Mammary epithelial cell (primary cell): Measurements from ENCODE around the gene EHD3.

Source experiments
- EZH2 ChIP-seq: IDR thresholded peaks from 2 replicates; pipeline ENCODE4 v1.6.1; 2012; ENCODE audit warnings: low read length, inconsistent platforms, borderline replicate concordance
- TF ChIP-seq, protein P1 (sequence below), 2 donors: IDR thresholded peaks in 1 of 2; conservative IDR thresholded peaks in 1 of 2; 2 replicates each; pipeline ENCODE4 v1.5.1; 2011 to 2012; ENCODE audit warnings: inconsistent platforms in 2 of 2, low read length in 2 of 2, mild to moderate bottlenecking in 2 of 2, control low read depth in 1 of 2, low read depth in 1 of 2; ENCODE audit not compliant: insufficient read depth in 1 of 2; ENCODE audit errors: extremely low read depth in 1 of 2

GRCh38 chr2:31234683-31235503 is 941 bp downstream of the EHD3 start:
- TF ChIP-seq, protein P1, sequence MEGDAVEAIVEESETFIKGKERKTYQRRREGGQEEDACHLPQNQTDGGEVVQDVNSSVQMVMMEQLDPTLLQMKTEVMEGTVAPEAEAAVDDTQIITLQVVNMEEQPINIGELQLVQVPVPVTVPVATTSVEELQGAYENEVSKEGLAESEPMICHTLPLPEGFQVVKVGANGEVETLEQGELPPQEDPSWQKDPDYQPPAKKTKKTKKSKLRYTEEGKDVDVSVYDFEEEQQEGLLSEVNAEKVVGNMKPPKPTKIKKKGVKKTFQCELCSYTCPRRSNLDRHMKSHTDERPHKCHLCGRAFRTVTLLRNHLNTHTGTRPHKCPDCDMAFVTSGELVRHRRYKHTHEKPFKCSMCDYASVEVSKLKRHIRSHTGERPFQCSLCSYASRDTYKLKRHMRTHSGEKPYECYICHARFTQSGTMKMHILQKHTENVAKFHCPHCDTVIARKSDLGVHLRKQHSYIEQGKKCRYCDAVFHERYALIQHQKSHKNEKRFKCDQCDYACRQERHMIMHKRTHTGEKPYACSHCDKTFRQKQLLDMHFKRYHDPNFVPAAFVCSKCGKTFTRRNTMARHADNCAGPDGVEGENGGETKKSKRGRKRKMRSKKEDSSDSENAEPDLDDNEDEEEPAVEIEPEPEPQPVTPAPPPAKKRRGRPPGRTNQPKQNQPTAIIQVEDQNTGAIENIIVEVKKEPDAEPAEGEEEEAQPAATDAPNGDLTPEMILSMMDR (conservative IDR thresholded peaks at IDR 0.05 in 1 of 2, IDR thresholded peaks at IDR 0.05 in 1 of 2; ENCODE audit: extremely low read depth in 1 of 2, insufficient read depth in 1 of 2, low read depth in 1 of 2, low read length in 2 of 2) = no peak
- TF ChIP-seq EZH2 = no peak
